ENCODE results near the gene PEAR1.

DNA sequence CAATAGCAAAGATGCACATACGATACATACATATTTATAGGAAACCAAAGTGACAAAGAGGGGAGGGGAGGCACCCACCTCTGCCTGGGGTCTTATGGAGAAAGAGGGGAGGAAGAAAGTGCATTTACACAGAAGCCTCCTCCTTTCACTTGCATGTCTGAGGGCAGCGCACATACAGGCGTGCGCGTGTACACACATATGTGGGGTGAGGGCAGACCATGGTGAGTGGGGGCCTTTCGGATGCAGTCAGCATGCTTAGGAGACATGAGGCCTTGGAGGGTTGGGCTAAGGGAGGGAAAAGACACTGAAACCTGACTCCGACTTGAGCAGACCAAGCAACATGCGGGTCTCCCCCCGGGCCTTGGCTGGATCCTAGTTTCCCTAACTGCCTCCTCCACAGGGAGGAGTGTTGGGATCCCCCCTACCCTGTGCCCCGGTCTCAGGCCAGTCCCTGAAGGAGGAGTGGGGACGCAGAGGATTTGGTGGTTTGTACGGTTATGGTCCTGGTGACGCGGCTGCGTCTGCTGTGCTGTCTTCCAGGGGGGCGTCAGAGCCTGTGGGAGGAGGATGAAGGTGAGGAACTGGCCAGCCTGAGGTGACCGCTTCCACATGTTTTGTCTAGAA, 42.1 kb downstream of the PEAR1 start:
- TF ChIP-seq CTCF (conservative IDR thresholded peaks at IDR 0.05; ENCODE audit: low read depth, low read length), result no peak
- TF ChIP-seq, protein P1, sequence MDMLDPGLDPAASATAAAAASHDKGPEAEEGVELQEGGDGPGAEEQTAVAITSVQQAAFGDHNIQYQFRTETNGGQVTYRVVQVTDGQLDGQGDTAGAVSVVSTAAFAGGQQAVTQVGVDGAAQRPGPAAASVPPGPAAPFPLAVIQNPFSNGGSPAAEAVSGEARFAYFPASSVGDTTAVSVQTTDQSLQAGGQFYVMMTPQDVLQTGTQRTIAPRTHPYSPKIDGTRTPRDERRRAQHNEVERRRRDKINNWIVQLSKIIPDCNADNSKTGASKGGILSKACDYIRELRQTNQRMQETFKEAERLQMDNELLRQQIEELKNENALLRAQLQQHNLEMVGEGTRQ (IDR thresholded peaks at IDR 0.05; ENCODE audit: low read depth, low read length), result no peak
- TF ChIP-seq POLR2A (IDR thresholded peaks at IDR 0.05; ENCODE audit: low read depth, low read length), result no peak

Measured in IMR-90 (cell line).